GM12873 (cell line): ENCODE results near the gene TTLL10.

ENCODE experiments used
- CTCF ChIP-seq: IDR thresholded peaks from 2 replicates; pipeline ENCODE4 v1.5.1; 2012; ENCODE audit warnings: low read depth, mild to moderate bottlenecking, moderate library complexity, low read length, control low read depth; ENCODE audit not compliant: insufficient read depth; ENCODE audit errors: missing control alignments

Gene TTLL10

DNA sequence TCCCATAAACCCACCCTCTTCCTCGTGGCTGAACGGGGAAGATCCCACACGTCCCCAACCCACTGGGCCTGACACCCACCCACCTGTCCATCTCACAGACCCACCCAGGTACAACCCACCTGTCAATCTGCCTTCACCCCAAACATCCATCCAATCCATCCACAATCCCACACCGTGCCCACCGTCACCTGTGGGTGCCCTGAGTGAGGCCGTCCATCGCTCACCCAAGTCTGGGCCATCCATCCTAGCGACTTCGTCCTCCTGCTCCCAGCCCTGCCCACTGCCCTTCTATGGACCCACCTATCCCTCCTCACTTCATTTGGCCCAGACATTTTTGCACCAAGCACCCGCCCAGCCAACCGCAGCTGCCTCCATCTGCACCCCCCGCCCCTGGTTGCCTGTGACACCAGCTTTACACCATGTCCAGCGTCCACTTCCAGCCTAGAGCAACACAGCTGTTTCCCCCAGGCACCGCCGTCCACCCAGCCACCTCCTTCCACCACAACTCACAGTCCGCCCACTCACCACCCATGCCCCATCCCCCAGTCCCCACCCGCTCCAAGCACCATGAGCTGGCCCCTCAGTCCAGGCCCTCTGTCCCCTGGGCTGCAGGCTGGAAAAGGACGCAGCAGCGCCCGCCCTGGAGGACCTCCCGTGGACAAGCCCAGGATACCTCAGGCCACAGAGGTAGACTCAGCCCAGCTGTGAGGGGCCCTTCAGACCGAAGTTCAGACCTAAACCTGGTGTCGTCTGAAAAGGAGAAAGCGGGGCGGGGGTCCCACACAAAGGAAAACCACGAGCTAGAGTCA lies 7.7 kb downstream of the TTLL10 start:
- TF ChIP-seq CTCF, result no peak

DNA sequence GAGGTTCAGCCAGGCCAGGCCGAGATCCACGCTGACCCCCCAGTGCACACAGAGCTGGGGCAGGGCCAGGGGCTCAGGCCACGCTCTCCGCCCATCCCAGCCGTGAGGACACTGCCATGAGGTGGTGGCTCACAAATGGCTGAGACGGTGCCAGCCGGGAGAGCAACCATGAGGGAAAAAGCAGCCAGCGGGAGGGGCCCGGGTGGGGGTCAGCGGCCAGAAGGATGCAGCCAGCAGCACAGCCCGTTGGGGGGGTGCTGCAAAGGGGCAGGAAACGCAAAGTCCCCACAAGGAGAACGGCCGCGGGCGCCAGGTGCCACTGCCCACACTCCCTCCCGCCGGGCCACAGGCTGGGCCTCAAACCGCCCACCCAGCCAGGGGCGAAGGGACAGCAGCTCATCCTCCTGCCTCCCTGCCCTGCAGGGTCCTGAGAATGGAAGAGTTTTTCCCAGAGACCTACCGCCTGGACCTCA lies 8.3 kb downstream of the TTLL10 start:
- no peak for TF ChIP-seq CTCF

GRCh38 chr1:1182491-1183220 lies 9.0 kb downstream of the TTLL10 start:
- no peak for TF ChIP-seq CTCF

GRCh38 chr1:1183221-1183747 lies 9.6 kb downstream of the TTLL10 start:
- TF ChIP-seq CTCF, result no peak

DNA sequence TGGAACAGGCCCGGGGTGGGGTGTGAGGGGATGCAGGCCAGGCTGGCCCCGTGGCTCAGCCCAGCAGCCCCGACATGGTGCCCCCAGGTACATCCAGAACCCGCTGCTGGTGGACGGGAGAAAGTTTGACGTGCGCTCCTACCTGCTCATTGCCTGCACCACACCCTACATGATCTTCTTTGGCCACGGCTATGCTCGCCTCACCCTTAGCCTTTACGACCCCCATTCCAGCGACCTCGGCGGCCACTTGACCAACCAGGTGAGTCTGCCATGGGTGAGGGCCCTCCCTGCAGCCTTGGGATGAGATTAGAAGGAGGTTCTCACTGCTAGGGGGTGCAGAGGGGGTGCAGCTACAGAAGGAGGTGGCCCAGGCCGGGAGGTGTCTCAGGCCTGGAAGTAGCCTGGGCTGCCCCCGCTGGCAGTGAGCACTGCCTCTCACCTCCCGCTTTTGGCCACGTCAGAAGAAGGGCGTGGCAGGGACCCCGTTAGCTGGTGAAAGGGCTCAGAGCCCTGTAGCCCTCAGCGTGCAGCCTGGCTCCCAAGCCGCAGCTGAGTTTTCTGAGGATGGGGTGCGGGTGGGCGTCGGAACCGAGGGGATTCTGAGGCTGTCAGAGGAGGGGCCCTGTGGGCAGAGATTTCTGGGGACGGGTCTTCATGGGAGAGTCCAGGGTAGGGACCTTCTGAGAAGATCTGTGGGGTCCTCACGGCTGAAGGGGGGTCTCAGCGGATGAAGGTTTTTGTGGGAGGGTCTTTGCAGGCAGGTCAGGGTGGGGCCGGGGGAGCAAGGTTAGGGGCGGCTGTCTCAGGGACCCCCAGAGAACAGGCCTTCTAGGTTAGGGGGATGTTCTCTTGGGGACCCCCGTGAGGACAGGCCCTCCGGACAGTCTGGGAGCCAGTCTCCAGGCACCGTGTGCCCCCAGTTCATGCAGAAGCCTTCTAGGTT lies 10.4 kb downstream of the TTLL10 start:
- TF ChIP-seq CTCF, result no peak

GRCh38 chr1:1185101-1185765 lies 11.6 kb downstream of the TTLL10 start:
- TF ChIP-seq CTCF, result no peak
